Activated CD4-positive, alpha-beta T cell treated with anti-CD3 and anti-CD28 coated beads, Interleukin-2, amount 50 U/mL, for 4 hours (primary cell): ENCODE measurements around the gene TIAM2.

ENCODE experiments used
- DNase-seq, 2 experiments: peaks; one replicate each; pipeline ENCODE4 v3.0.0-alpha.2; 2020

The TIAM2 gene

DNA sequence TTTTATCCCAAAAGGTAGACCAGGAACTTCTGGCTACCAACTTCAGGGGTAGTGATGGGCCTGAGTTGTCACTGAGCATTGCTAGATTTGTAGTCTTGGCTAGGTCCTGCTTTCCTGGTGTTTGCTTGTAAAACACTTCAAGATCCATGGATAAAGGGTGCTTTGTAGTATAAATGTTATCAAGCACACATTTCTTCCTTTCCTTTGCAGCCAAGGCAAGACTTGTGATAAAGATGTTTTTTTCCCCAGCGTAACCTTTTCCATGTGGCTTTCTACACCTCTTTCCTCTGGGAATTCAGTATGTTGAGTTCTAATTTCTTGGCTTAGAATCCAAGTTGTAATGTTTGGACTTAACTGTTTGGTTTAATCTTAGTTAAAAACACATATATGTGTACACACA, 145.9 kb downstream of the TIAM2 start:
- DNase-seq = no peak

DNA sequence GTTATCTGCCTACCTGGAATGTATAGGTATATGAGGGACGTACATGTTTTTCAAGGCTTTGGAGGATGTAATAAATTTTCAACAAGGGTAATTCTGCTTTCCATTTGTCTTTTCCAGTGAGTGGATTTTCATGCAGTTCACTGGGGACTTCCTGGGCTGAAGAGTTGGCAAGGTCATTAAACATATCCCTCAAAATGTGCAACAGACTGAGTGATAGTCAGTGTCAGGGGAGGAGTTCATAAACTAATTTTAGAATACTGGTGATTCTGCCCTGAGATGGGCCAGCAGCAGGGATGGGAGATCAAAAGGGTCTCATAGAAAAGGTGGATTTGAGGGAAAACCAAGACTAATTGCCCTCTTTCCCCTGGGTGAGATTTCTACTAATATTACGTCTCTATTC, 146.4 kb downstream of the TIAM2 start:
- DNase-seq = no peak

DNA sequence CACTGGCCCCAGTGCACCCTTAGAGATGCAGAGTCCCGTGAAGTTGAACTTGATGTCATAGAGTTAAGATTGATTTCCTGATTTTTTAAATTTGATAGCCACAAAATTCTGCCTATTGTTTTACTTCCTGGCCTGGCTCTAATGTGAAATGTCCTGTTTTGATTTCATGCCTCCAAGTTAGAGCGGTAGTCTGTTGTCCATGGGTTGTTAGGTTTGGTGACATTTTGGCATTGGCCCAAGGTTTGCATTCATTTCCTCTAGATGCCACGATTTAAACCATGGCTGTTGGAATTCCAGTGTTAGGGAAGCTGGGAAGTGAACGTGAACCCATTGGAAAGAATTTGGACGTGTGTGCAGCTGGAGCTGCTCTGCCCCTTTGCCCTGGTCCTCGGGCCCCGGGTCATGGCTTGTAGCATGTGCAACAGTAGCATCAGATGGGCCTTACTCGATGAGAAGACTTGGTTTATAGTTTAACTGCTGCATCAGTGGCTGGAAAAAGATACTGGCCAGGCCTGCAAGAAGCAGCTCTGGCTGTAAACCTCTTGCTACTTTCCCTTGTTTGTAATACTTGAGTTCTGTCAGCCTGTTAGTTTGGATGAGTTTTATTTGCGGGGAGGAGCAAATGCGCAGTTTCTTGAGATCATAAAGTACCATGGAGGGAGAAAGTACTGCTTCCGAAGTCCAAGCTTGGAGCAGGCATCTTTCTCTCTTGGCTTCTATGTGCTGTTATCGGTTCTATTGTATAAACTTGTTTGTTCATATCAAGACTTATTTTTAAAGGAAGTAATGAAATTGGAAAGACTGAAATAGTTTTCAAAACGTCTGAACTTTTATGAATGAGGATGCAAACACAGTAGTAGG, 147.3 kb downstream of the TIAM2 start:
- no peak for DNase-seq

DNA sequence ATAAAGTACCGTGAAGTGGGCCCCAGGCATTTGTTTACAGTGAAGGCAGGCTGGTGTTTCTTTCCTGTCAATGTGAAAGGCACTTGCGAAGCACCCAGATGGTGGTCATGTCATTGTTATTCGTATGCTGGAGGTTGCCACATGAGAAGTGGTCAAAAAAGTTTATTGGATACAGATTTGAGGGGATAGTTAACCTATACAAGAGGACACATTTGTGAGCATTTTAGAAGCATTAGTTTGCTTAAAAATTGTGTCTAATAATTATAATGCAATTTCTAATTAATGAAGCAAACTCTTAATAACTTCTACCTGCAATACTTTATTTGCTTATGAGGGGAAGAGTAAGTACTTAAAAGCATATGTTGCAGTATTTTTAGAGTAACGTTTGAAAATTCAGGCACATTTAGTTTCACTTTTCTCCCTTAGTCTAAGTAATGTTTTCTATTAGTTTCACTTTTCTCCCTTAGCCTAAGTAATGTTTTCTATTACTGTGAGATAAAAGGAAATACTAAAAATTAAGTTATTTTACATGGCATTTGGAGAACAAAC, 148.0 kb downstream of the TIAM2 start:
- no peak for DNase-seq

- no peak for DNase-seq
Measured at GRCh38 chr6:155143578-155144106, 148.5 kb downstream of the TIAM2 start.

- DNase-seq = no peak
Measured at GRCh38 chr6:155146205-155146604, 151.1 kb downstream of the TIAM2 start.

DNA sequence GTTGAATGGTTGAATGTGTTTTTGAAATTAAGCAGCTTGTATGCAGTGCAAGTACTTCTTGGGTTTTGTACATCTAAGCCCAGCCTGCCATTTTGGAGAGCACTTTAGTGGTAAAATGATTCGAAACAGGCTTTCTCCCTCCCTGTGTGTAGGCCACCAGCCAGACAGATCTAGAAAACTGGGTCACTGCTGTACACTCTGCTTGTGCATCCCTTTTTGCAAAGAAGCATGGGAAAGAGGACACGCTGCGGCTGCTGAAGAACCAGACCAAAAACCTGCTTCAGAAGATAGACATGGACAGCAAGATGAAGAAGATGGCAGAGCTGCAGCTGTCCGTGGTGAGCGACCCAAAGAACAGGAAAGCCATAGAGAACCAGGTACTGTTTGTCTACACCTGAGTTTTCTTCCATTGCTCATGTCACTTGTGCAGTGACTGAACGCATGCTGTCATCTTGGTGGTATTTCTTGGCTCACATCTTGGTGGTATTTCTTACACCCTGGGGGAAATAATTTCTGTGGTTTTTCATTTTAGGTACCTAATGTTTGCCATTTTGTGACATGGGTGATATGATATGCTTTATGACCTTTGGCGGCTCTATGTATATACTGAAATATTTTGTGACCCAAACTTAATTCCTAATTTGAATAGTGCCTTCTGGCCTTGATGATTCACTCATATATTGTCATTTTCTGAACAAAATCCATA, 153.0 kb downstream of the TIAM2 start:
- no peak for DNase-seq

- no peak for DNase-seq
Measured at GRCh38 chr6:155150967-155151671, 156.0 kb downstream of the TIAM2 start.

- no peak for DNase-seq
Measured at GRCh38 chr6:155152211-155153076, 157.3 kb downstream of the TIAM2 start.

- DNase-seq = no peak
Measured at GRCh38 chr6:155154158-155154830, 159.2 kb downstream of the TIAM2 start.

DNA sequence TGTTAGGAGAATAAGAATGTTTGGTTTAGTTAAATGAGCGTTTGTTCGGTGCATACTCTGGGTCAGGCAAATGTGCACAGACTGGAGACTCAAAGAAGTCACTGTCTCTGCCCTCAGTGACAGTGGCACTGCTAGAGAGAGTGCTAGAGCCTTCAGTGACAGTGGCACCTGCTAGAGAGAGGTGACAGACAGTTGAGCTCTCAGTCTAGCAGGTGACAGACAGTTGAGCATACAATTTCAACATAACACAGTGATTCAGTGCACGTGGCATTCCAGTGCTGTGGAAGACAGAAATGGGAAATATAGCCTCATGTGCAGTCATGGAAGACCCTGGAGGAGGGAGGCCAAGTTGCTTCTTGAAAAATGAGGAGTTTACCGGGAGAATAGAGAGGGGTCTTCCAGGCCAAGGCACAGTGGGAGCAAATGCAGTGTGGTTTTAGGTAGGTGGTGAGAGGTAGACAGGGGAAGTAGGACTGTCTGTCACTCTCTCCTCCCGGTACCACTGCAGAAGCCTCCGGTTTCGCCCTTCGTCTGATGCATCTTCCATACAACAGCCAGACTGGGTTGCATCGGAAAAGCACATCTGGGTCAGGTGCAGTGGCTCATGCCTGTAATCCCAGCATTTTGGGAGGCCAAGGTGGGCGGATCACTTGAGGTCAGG, 160.8 kb downstream of the TIAM2 start:
- DNase-seq = peak in 1 of 2 experiments; percentile 6

GRCh38 chr6:155157101-155157500, 162.0 kb downstream of the TIAM2 start:
- DNase-seq = no peak

- no peak for DNase-seq
Measured at GRCh38 chr6:155158030-155158843, 163.1 kb downstream of the TIAM2 start.

DNA sequence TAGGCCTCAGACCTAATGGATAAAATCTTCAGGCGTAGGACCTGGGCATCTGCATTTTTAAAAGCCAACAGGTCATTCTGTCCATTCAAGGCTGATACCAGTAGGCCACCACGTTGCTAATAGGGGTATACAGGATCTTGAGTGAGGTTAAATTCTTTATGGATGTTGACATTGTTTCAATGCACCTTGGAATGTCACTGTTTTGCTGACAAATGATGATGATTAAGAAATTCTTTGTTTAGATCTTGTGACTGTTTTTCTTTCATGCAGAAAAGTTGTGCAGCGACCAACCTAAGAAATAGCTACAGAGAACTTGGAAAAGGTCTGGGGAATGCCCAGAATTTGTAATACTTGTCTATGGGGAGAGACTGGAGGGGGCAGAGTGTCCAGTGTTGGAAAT, 167.6 kb downstream of the TIAM2 start:
- no peak for DNase-seq

DNA sequence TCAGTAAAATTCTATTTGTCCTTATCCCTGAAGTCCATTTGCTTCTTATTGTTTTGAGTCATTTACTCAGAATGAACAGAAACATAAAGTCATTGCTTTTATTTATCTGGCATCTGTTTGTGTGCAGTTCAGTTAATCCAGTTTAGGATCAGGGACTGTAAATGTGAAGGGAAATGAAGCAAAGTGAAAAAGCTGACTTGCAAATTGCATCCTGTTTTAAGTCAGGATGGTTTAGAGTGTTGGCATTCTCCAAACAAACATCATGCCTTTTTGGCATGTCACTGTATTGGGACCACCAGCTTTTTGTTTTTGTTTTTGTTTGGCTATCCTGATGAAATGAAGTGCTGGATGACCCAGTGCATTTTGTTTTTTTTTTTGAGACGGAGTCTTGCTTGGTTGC, 168.5 kb downstream of the TIAM2 start:
- no peak for DNase-seq

DNA sequence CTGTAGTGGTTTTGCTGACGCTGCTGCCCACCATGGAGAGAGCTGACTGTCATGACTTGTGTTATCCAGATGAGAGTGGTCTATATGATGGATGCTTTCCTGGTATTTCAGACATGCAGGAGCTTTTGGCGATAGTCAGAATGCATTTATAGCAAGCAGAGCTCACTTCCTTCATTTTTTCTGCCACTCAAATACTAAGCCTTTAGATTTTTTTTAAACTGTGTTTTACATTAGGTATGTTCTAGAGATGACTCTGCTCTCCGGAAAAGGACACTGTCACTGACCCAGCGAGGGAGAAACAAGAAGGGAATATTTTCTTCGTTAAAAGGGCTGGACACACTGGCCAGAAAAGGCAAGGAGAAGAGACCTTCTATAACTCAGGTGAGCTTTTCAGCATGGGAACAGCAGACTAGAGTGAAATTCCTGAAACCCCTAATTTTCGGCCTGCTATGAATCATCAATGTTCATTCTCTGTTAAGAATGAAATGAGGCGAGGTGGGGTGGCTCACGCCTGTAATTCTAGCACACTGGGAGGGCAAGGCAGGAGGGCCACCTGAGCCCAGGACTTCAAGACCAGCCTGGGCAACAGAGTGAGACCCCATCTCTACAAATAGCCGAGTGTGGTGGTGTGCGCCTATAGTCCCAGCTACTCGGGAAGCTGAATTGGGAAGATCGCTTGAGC, 170.1 kb downstream of the TIAM2 start:
- no peak for DNase-seq

DNA sequence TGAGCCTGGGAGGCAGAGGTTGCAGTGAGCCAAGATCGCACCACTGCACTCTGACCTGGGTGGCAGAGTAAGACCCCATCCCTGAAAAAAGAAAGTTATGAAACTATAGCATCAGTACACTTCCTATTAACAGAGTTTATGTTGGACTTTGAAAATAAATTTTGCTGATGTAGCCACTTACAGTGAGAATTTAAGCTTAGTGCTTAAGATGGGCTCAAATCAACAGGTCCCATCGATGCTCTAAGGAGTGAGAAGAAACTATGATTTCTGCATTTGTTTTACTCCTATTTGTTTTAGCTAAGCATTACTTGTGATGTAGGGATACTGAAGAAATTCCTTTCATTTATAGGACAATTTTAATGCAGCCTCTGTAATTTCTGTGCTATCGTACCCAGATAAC, 175.4 kb downstream of the TIAM2 start:
- no peak for DNase-seq

GRCh38 chr6:155171109-155171746, 176.1 kb downstream of the TIAM2 start:
- DNase-seq = peak; percentile 84 to 88
